ENCODE measurements around the gene PCOLCE2.

PCOLCE2 gene

DNA sequence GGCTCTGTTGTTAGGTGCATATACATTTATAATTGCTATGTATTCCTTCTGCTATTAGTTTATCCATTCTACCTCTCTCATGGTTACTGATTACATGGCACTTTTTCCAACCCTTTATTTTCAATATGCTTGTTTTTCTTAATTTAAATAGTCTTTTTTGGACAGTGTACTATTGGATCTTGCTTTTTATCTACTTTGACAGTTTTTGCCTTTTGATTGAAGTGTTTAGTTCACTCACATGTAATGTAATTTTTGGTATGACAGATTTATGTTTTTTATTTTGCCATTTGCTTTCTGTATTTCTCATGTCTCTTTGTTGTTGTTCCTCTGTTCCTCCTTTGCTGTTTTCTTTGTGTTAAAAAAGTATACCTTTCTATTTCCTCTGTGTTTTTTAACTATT, 120.5 kb downstream of the PCOLCE2 start:
- no peak overlapping the region for H3K4me3 ChIP-seq (ENCODE audit: low read depth in 1 of 2, low read length in 1 of 2)
- H3K4me1 ChIP-seq (ENCODE audit: control insufficient read depth in 1 of 2, insufficient read depth in 1 of 2, low read depth in 1 of 2, low read length in 1 of 2) = no peaks in the 10 kb centered on the region
- no peaks in the 10 kb centered on the region for H3K36me3 ChIP-seq
- TF ChIP-seq CTCF (IDR thresholded peaks at IDR 0.05) = no peak
- H3K9me3 ChIP-seq = no peaks in the 10 kb centered on the region
- no peaks in the 10 kb centered on the region for H3K27me3 ChIP-seq
- H3K27ac ChIP-seq = no peak overlapping the region

All from neutrophil (primary cell).